GM10266 (cell line): ENCODE measurements around the gene RFFL.
A peak's percentile ranks its signal among the peaks of the same experiment; 100 is the strongest.
"Not testable (repeated sequence)": the region's sequence is repeated elsewhere in the genome, so short reads cannot be mapped to it uniquely, and the experiment has no call there.

Source experiments
- DNase-seq: peaks from one replicate; pipeline ENCODE4 v3.0.0; 2012; ENCODE audit errors: extremely low spot score
- TF ChIP-seq, protein P1 (sequence below): IDR thresholded peaks from 2 replicates; pipeline ENCODE4 v1.5.1; 2012; ENCODE audit warnings: mild to moderate bottlenecking, low read depth; ENCODE audit not compliant: control insufficient read depth, insufficient read depth; ENCODE audit errors: missing control alignments

Gene RFFL

DNA sequence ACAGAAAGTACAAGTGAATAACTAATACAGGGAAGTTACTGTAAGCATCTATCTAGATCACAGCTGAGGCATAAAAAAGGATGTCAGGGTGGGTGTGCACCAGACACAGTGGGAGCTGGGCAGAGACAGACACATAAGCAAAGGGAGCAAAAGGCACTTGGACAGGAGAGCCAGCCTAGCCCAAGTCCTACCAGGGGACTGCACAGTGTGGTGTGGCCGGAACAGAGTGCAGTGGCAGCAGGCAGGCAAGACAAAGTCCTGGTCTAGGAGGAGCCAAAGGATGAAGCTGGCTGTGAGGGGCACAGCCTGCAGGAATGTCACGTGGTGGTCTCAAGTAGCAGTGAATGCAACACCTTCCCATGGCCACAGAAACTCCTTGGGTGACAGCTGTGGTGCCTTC lies 34.3 kb upstream of the RFFL start:
- TF ChIP-seq, protein P1, sequence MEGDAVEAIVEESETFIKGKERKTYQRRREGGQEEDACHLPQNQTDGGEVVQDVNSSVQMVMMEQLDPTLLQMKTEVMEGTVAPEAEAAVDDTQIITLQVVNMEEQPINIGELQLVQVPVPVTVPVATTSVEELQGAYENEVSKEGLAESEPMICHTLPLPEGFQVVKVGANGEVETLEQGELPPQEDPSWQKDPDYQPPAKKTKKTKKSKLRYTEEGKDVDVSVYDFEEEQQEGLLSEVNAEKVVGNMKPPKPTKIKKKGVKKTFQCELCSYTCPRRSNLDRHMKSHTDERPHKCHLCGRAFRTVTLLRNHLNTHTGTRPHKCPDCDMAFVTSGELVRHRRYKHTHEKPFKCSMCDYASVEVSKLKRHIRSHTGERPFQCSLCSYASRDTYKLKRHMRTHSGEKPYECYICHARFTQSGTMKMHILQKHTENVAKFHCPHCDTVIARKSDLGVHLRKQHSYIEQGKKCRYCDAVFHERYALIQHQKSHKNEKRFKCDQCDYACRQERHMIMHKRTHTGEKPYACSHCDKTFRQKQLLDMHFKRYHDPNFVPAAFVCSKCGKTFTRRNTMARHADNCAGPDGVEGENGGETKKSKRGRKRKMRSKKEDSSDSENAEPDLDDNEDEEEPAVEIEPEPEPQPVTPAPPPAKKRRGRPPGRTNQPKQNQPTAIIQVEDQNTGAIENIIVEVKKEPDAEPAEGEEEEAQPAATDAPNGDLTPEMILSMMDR, result no peak
- no peak for DNase-seq

DNA sequence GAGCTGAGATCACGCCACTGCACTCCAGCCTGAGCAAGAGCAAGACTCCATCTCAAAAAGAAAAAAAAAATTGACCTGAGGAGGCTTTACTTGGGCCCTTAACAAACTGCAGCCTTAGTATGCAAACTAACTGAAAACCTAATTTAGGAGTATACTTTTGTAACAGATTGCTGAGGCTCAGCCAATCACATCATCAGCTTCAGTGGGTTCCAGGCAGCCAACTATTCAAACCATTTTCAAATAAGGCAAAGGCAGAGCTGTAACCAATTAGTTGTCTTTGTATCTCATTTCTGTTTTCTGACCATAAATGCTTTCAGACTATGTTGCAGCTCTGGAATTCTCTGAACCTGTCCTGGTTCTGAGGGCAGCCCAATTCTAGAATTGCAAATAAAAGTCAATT lies 32.2 kb upstream of the RFFL start:
- DNase-seq, result no peak
- TF ChIP-seq, protein P1, result no peak

DNA sequence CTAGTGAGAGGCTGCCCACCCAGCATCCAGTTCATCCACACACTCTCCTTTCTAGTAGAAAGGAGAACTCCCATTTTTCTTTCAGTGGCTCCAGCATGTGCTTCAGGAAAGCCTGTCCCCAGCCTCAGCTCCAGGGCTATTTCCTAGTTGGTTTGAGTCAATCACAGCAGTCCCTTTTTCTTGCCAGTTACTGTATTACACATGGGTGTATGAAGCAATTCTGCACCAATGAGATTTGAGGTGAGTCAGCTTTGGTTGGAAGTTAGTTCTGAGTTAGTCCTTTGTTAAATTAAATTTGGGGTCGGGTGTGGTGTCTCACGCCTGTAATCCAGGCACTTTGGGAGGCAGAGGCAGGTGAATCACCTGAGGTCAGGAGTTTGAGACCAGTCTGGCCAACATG lies 31.4 kb upstream of the RFFL start:
- no peak for DNase-seq
- TF ChIP-seq, protein P1, result no peak

DNA sequence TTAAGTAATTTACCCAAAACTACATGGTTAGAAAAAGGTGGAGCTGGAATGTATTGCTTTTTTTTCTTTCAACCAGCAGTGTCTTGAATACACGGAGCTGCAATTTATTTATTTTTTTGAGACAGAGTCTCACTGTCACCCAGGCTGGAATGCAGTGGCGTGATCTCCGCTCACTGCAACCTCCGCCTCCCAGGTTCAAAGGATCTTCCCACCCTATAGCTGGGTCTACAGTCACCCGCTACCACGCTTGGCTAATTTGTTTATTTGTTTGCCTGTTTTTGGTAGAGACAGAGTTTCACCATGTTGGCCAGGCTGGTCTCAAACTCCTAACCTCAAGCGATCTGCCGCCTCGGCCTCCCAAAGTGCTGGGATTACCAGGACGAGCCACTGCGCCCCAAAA lies 27.2 kb upstream of the RFFL start:
- not testable (repeated sequence) for DNase-seq

DNA sequence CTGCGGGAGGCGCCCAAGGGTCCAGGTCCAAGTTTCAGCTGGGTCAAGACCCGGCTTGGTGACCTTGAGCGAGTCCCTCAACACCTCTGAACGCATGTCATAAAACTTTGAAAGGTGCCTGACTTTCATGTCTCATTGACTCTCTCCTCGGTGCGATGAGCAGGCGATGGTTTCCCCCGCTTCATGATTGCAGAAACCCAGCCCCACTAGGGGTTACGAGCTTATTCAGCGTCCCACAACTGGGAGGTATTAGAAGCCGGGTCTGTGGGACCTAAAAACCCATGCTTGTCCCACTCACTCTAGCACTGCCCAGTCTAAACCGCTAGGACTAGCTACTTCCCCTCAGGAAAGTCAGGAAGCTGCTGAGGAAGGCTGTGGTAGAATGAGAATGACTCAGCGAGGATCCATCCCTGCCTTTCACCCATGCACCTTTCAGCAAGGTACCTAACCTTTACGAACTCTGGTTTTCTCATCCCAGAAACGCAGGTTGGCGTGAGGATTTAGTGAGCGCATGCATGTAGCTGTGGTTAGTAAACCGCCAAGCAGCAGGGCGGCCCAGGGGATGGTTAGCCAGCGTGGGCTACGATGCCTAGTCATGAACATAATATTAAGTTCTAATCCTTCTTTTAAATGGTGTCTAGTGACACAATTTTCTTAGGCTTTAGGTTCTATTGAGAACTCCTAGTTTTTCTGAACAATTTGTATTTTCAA lies 26.2 kb upstream of the RFFL start:
- TF ChIP-seq, protein P1, result no peak
- DNase-seq, result peak; percentile 27

DNA sequence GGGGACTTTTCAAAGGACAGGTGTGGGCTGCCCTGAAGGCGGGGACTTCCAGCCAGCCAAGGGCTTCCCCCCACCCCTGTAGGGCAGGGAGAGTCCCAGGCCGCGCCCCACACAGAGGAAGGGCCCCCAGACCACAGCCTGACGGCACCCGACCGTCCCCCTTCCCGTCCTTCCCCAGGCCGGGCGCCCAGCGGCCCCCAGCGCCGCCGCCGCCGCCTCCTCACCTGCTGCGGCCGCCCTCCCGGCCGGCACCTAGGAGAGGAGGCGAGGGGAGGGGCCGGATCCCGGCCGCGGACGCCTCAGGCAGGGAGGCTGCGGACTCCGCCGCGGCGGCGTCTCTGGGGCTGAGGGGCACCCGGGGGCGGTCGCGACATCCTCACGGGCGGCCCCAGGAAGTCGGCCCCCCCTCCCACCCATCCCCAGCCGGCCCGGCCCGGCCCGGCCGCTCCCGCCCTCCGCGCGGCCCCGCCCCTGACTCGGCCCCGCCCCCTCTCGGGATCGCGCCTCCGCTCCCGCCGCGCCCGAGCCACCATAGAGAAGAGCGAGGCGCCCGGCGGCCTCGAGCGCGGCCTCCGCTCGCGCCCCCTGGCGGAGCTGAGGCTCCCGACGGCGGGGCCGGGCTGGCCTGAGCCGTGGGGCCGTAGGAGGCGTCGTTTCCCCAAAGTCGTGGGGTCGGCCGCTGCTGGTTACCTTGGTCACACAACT lies 25.5 kb upstream of the RFFL start:
- TF ChIP-seq, protein P1, result peak; percentile 91
- peak; percentile 94 for DNase-seq

DNA sequence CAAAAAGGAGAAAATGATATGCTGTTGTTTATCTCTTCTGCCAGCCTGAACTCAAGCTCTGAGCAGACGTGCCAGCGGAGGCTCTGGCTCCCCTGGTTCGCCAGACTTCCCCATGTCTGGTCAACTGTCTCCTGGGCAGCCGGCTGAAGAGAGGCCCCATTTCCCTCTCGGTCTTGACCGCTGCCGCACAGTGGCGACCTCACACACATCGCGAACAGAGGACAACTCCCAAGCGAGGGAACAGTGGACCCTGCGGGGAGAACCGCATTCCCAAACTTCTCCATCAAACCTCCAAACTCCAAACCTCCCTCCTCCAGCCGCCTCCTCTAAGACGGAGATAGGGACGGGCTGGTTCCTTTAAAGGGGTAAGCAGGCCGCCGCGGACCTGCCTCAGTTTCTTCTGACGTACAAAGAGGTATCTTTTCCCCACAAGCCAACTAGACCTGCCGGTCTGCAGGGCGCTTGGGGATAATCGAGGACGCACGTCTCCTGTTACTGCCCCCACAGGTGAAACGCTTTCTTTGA lies 24.9 kb upstream of the RFFL start:
- DNase-seq, result peak; percentile 23
- TF ChIP-seq, protein P1, result peak; percentile 10
